ENCODE measurements around the gene POM121L2. TPM values are rescaled to one million over a fixed set of nuclear protein-coding genes. Genes with fewer than 3 reads are reported as not detected.
A peak's percentile ranks its signal among the peaks of the same experiment; 100 is the strongest.

The POM121L2 gene
- total and polyA plus RNA-seq, 9 of the 15 experiments (the other 6 are each of a cell fraction or from before 2014, with no cell fraction given): 0.23 to 0.45 TPM; not detected in 7

DNA sequence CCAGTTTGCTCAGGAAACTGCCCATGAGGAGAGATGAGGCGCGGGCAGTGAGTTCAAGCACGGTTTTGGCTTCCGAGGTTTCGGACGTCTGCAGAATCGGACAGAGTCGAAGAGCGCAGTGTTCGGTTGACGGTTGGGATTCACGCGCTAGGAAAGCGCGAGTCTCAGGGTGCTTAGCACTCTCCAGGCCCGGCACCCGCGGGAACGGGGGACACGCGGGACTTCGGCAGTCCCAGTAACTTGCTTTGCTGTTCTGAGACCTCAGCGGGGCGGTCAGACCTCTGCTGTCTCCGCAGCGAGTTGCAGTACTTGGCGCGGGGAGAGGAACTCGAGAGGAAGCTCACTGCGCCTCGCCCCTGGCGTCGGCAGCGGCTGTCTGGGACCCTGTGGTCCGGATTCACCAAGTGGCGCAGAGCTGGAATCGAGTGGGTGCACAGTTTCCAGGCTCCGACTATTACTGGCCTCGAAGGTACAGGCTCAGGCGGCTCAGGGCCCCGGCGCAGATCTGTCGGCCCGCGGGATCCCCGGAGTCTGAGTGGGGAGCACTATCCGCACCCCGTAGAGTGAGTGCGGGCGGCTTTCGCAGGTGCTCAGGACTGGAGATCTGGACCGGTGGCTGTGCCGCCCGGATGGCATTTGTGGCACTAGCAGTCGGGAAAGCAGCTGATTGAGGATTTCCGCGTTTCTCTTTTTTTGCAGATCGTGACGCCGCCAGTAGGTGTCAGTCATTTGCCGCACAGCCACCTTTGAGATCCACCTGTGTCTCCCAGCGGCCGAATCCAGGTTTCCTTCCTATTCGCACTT lies at the start of gene POM121L2 (continued):
- TF ChIP-seq, protein P1, sequence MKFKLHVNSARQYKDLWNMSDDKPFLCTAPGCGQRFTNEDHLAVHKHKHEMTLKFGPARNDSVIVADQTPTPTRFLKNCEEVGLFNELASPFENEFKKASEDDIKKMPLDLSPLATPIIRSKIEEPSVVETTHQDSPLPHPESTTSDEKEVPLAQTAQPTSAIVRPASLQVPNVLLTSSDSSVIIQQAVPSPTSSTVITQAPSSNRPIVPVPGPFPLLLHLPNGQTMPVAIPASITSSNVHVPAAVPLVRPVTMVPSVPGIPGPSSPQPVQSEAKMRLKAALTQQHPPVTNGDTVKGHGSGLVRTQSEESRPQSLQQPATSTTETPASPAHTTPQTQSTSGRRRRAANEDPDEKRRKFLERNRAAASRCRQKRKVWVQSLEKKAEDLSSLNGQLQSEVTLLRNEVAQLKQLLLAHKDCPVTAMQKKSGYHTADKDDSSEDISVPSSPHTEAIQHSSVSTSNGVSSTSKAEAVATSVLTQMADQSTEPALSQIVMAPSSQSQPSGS (CRISPR knock-in tag; IDR thresholded peaks at IDR 0.05): no peak
- no peak for TF ChIP-seq MCM7 (IDR thresholded peaks at IDR 0.05)

DNA sequence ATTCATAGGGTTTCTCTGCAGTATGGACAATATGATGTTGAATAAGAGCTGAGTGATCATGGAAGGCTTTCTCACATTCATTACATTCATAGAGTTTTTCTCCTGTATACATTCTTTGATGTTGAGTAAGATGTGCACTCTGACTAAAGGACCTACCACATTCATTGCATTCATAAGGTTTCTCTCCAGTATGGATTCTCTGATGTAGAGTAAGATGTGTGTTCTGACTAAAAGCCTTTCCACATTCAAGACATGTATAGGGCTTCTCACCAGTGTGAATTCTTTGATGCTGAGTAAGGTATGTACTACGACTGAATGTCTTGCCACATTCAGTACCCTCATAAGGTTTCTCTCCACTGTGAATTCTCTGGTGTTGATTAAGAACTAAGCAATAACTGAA lies 47.2 kb upstream of the POM121L2 start:
- DNase-seq (ENCODE audit: extremely low read depth in 1 of 4, low spot score in 3 of 4) (no peak), FAIRE-seq (no peak), ATAC-seq (no peak)
- no peaks in the 10 kb centered on the region for H3K36me3 ChIP-seq (ENCODE audit: control insufficient read depth, insufficient read depth, low read length)
- BruUV-seq (replicated peaks): no TSS peak
- ChIA-PET CTCF (ENCODE audit: low intra/inter-chr PET ratio) (no interaction called here), POLR2A (no interaction called here)
- no peaks in the 10 kb centered on the region for H3K4me1 ChIP-seq (replicated peaks in 1 of 2; ENCODE audit: control insufficient read depth in 2 of 2, insufficient read depth in 2 of 2, low read length in 2 of 2)
- peaks cover 6% of the 10 kb centered on the region for H3K9me3 ChIP-seq (replicated peaks; ENCODE audit: control insufficient read depth, insufficient read depth, low read depth, low read length)
- WGBS (ENCODE audit: insufficient coverage, low coverage, missing lambda C conversion rate): 13% methylated on average over 1 of the region's 1 CpG
- no peaks in the 10 kb centered on the region for H3K79me2 ChIP-seq (ENCODE audit: control insufficient read depth, insufficient read depth, low read length)
- H3K27me3 ChIP-seq (ENCODE audit: control insufficient read depth in 2 of 2, insufficient read depth in 2 of 2, low read length in 2 of 2): no peaks in the 10 kb centered on the region
- no peak overlapping the region for H3K9ac ChIP-seq (ENCODE audit: insufficient read depth in 1 of 2, low read depth in 2 of 2, low read length in 2 of 2)
- in situ Hi-C loops (cut with MboI): no loop called here
- no peak overlapping the region for H3K4me3 ChIP-seq
- H4K20me1 ChIP-seq (replicated peaks; ENCODE audit: control insufficient read depth, insufficient read depth, low read length): no peaks in the 10 kb centered on the region
- no peak overlapping the region for H3K4me2 ChIP-seq (ENCODE audit: insufficient read depth, low read length)
- H3K27ac ChIP-seq (ENCODE audit: extremely low read depth, low read depth, low read length): no peak overlapping the region
- H3K9me1 ChIP-seq (ENCODE audit: control insufficient read depth, insufficient read depth, low read length): no peaks in the 10 kb centered on the region
- TF ChIP-seq MAFK (IDR thresholded peaks at IDR 0.05; ENCODE audit: low read length) (no peak), ZNF274 (IDR thresholded peaks at IDR 0.05; ENCODE audit: borderline replicate concordance, low read depth, low read length) (peak; percentile 85; the same call in 1 of the 2 replicates)
- intact Hi-C loops (cut with micrococcal nuclease): no loop called here
- no peak overlapping the region for H2AFZ ChIP-seq (ENCODE audit: low read depth, low read length)
